Stomach (tissue), 9 donors: Measurements from ENCODE around the gene TPO. TPM values are rescaled to one million over a fixed set of nuclear protein-coding genes. Genes with fewer than 3 reads are reported as not detected.

ENCODE experiments used
- DNase-seq, 2 donors: peaks; one replicate each; pipeline versions ENCODE4 v3.0.0 to v3.0.0-alpha.2; 2013 to 2019
- H3K27ac ChIP-seq, 5 donors: fragments of 200-600 bp in 4 of 5; sonication (generic) in 4 of 5; one replicate each; pipeline ENCODE4 v1.5.1; 2013 to 2019; ENCODE audit warnings: mild to moderate bottlenecking in 1 of 5, moderate library complexity in 1 of 5
- H3K27me3 ChIP-seq, 3 donors: fragments of 200-600 bp; sonication (generic); one replicate each; pipeline ENCODE4 v1.5.1; 2017 to 2019; ENCODE audit warnings: mixed run types in 1 of 3
- H3K36me3 ChIP-seq, 4 donors: fragments of 200-600 bp; sonication (generic); 1 replicate in 3 of 4; 2 replicates in 1 of 4; pipeline ENCODE4 v1.5.1; 2016 to 2019
- H3K4me1 ChIP-seq, 4 donors: fragments of 200-600 bp; sonication (generic); one replicate each; pipeline ENCODE4 v1.5.1; 2016 to 2019
- H3K4me3 ChIP-seq, 4 donors: fragments of 200-600 bp; sonication (generic) in 3 of 4; one replicate each; pipeline ENCODE4 v1.5.1; 2016 to 2019; ENCODE audit warnings: mild to moderate bottlenecking in 1 of 4
- H3K9me3 ChIP-seq, 4 donors: fragments of 200-600 bp; sonication (generic); one replicate each; pipeline ENCODE4 v1.5.1; 2016 to 2019
- EP300 ChIP-seq: sonication (generic); formaldehyde crosslinking; IDR thresholded peaks from one replicate; pipeline ENCODE4 v1.6.1; 2017; ENCODE audit warnings: antibody characterized with exemption
- POLR2A ChIP-seq, 4 donors: fragments of 450-650 bp; IDR thresholded peaks; one replicate each; pipeline ENCODE4 v1.6.1; 2016; ENCODE audit warnings: antibody characterized with exemption in 4 of 4, control low read depth in 2 of 4, mild to moderate bottlenecking in 1 of 4, moderate library complexity in 1 of 4
- POLR2AphosphoS5 ChIP-seq, 3 donors: sonication (generic); formaldehyde crosslinking; IDR thresholded peaks; one replicate each; pipeline ENCODE4 v1.6.1; 2016; ENCODE audit warnings: antibody characterized with exemption in 3 of 3
- WGBS, 5 donors: extraction: QIAGEN DNeasy Blood & Tissue Kit in 3 of 5; methylation state at CpG; one replicate each; pipeline versions ENCODE4 v1.1.5 to v1.1.7; 2013 to 2018; 5-methylcytosine and 5-hydroxymethylcytosine counted together
- intact Hi-C: fragments of 100-400 bp; cut with DNase I; formaldehyde crosslinking; loops from one replicate; pipeline ENCODE4 v1.15.1; 2023; ENCODE audit warnings: low total_unique reads
- polyA plus RNA-seq, 3 donors: library from polyadenylated mRNA; stranded (reverse); fragments of 200-250 nt; gene quantifications; one replicate each; pipeline ENCODE4 v1.2.3, GENCODE V29; 2013
- total RNA-seq, 5 donors: library from RNA; depleted of rRNA; stranded (reverse); fragments of >200 nt; gene quantifications; one replicate each; pipeline versions ENCODE4 v1.1.0 to v1.2.3, GENCODE V29; 2014 to 2016
- TF ChIP-seq, protein P1 (sequence below), 7 experiments: fragments of 450-650 bp in 4 of 7; fragments of 200-600 bp in 3 of 7; sonication (generic) in 3 of 7; IDR thresholded peaks; one replicate each; pipeline ENCODE4 v1.5.1; 2016 to 2019; ENCODE audit warnings: antibody characterized with exemption in 7 of 7, control low read depth in 2 of 7, mild to moderate bottlenecking in 1 of 7
- donor health status: healthy with polysubstance abuse.
- donor health status: Bipolar disorder and iron deficiency.
- donor health status: healthy.

TPO gene
- total and polyA plus RNA-seq, 8 donors, result 0.37 to 92.4 (median 4.3) TPM

DNA sequence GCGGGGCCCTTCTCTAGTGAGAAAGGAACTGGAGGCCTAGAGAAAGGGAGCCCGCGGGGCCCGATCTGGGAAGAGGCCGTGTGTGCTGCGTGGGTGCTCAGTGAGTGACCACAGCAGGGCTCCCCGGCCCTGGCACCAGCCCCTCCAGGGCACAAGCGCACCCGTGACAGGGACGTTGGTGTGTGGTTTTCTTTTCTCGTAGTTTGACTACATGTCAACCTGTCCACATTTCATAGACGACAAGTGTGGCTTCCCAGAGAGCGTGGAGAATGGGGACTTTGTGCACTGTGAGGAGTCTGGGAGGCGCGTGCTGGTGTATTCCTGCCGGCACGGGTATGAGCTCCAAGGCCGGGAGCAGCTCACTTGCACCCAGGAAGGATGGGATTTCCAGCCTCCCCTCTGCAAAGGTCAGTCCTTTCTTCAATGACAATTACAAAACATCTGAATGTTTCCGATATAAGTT is 83.1 kb downstream of the TPO start:
- Histone ChIP-seq H3K36me3 (no peaks in the 10 kb centered on the region), H3K4me3 (no peak overlapping the region), H3K9me3 (no peaks in the 10 kb centered on the region), H3K27me3 (no peaks in the 10 kb centered on the region), H3K27ac (no peak overlapping the region), H3K4me1 (no peaks in the 10 kb centered on the region)
- intact Hi-C loops, result no loop called here
- 71 to 89% (median 84%) methylated on average over 19 of the region's 19 CpGs for WGBS, 5 donors
- TF ChIP-seq, protein P1, sequence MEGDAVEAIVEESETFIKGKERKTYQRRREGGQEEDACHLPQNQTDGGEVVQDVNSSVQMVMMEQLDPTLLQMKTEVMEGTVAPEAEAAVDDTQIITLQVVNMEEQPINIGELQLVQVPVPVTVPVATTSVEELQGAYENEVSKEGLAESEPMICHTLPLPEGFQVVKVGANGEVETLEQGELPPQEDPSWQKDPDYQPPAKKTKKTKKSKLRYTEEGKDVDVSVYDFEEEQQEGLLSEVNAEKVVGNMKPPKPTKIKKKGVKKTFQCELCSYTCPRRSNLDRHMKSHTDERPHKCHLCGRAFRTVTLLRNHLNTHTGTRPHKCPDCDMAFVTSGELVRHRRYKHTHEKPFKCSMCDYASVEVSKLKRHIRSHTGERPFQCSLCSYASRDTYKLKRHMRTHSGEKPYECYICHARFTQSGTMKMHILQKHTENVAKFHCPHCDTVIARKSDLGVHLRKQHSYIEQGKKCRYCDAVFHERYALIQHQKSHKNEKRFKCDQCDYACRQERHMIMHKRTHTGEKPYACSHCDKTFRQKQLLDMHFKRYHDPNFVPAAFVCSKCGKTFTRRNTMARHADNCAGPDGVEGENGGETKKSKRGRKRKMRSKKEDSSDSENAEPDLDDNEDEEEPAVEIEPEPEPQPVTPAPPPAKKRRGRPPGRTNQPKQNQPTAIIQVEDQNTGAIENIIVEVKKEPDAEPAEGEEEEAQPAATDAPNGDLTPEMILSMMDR (IDR thresholded peaks at IDR 0.05), result no peak
- TF ChIP-seq EP300, result no peak
- TF ChIP-seq POLR2A (IDR thresholded peaks at IDR 0.05), result no peak
- no peak for TF ChIP-seq POLR2AphosphoS5 (IDR thresholded peaks at IDR 0.05)
- DNase-seq, result no peak

DNA sequence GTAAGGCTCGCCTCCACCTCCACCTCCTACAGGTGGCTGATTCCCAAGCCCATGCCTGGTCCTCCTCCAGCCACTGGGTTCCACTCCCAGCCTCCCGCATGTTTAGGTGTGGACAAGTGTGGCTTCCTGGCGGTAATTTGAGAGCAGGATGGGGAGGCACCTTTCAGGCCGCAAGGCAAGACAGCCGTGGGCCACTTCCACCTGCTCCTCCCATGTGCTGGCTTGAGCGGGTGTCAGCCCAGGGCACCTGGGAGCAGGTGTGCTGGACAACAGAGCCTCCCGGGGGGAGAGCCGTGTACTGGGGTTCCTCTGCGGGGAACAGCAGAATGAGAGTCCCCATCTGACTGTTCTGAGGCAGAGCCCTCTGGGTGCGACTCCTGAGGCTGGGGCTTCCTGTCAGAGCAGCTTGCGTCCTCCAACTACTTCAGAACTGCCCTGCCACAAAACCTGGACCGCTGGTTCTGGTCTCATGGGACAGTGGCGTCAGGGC is 83.9 kb downstream of the TPO start:
- 80 to 86% (median 82%) methylated on average over 12 to 13 of the region's 13 CpGs for WGBS, 5 donors
- Histone ChIP-seq H3K4me3 (no peak overlapping the region), H3K4me1 (no peaks in the 10 kb centered on the region), H3K27me3 (no peaks in the 10 kb centered on the region), H3K36me3 (no peaks in the 10 kb centered on the region), H3K9me3 (no peaks in the 10 kb centered on the region), H3K27ac (no peak overlapping the region)
- TF ChIP-seq EP300 (no peak), POLR2AphosphoS5 (IDR thresholded peaks at IDR 0.05) (no peak), POLR2A (IDR thresholded peaks at IDR 0.05) (no peak)
- TF ChIP-seq, protein P1 (IDR thresholded peaks at IDR 0.05), result no peak
- no peak for DNase-seq
- intact Hi-C loops, result no loop called here

DNA sequence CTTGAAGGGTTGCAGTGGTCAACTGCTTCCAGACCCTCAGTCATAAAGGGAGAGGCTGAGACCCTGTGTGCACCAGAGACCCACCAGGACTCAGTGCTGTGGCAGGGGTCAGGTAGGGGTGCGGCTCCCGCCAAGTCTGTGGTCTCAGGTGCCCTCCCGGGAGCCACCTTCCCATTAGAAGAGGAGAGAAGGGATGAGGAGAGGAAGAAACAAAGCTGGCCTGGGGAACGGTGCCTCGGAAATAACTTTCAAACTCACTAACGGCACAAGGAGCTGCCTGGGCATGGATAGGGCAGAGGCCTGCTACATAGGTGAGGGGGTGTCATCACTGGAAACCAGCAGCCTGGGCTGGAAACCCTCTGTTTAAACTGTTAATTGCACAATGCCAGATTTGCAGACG is 84.9 kb downstream of the TPO start:
- no peak overlapping the region for H3K4me3 ChIP-seq
- no peaks in the 10 kb centered on the region for H3K4me1 ChIP-seq
- no peaks in the 10 kb centered on the region for H3K36me3 ChIP-seq
- H3K27me3 ChIP-seq, result no peaks in the 10 kb centered on the region
- WGBS, 5 donors, result 78 to 86% (median 82%) methylated on average over 7 of the region's 7 CpGs
- intact Hi-C loops, result no loop called here
- no peak for TF ChIP-seq POLR2A (IDR thresholded peaks at IDR 0.05)
- TF ChIP-seq, protein P1 (IDR thresholded peaks at IDR 0.05), result no peak
- no peaks in the 10 kb centered on the region for H3K9me3 ChIP-seq
- no peak overlapping the region for H3K27ac ChIP-seq
- no peak for DNase-seq

DNA sequence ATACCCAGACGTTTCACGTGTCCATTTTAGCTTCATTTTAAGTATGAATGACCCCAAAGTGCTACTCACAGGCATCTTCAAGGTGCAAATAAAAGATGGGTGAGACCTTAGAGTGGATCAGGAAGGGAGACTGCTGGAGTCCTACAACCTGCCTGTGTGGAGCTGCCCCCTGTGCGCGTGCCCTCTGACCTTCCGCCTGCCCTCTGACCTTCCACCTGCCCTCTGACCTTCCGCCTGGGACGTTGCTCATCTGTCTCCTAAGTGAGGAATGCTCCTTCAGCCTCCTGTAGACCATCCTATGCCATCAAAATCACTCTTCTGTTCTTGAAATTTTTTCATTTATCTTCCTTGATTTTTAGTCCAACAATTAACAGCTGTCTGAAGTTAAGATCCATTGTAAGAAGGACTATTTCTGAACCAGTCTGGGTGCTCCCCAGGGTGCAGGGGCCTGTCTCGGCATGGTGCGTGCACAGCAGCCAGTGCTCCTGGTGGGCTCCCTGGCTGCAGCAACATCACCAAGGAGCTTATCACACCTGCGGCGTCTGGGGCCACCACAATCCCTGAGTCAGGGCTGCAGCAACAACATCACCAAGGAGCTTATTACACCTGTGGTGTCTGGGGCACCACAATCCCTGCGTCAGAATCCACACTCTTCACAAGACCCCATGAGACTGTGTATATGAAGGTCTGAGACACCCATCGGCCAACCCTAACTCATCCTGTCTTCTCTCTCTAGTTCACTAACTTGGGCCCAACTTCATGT is 86.0 kb downstream of the TPO start:
- H3K4me3 ChIP-seq, result no peak overlapping the region
- no peaks in the 10 kb centered on the region for H3K4me1 ChIP-seq
- H3K9me3 ChIP-seq, result no peaks in the 10 kb centered on the region
- H3K27ac ChIP-seq, result no peak overlapping the region
- WGBS, 5 donors, result 86 to 91% (median 88%) methylated on average over 13 of the region's 13 CpGs
- DNase-seq, result no peak
- intact Hi-C loops, result no loop called here
- H3K36me3 ChIP-seq, result no peaks in the 10 kb centered on the region
- TF ChIP-seq, protein P1 (IDR thresholded peaks at IDR 0.05), result no peak
- TF ChIP-seq EP300, result no peak
- TF ChIP-seq POLR2AphosphoS5 (IDR thresholded peaks at IDR 0.05), result no peak
- no peak for TF ChIP-seq POLR2A (IDR thresholded peaks at IDR 0.05)
- H3K27me3 ChIP-seq, result no peaks in the 10 kb centered on the region
